ENCODE measurements around the gene SUMO2.
"Not testable (repeated sequence)": the region's sequence is repeated elsewhere in the genome, so short reads cannot be mapped to it uniquely, and the experiment has no call there.

GRCh38 chr17:75133607-75134347 is 49.0 kb downstream of the SUMO2 start:
- not testable (repeated sequence) for TF ChIP-seq CTCF (IDR thresholded peaks at IDR 0.05; ENCODE audit: low read depth, low read length, poor library complexity, severe bottlenecking); EZH2phosphoT487 (IDR thresholded peaks at IDR 0.05; ENCODE audit: borderline replicate concordance, low read length)

All from DOHH2 (cell line).